Measurements from ENCODE around the gene IL4R. TPM values are rescaled to one million over a fixed set of nuclear protein-coding genes. Genes with fewer than 3 reads are reported as not detected.

Gene IL4R
- total and polyA plus RNA-seq, 10 of the 15 experiments (the other 5 are each of a cell fraction or from before 2014, with no cell fraction given): 2.6 to 70.4 (median 36.6) TPM

- TF ChIP-seq ATF2 (IDR thresholded peaks at IDR 0.05; ENCODE audit: low read length): peak; percentile 76
- TF ChIP-seq CHD4 (IDR thresholded peaks at IDR 0.05): no peak
- peak; percentile 89 for TF ChIP-seq CREM (IDR thresholded peaks at IDR 0.05; ENCODE audit: low read depth)
- TF ChIP-seq MYB (IDR thresholded peaks at IDR 0.05; ENCODE audit: borderline replicate concordance, low read depth, low read length): no peak
- TF ChIP-seq BHLHE40 (IDR thresholded peaks at IDR 0.05; ENCODE audit: borderline replicate concordance in 1 of 2, low read depth in 2 of 2, low read length in 1 of 2): 0 out of 4 replicates have a peak, but pooled peaks of 1 of the 2 experiments have one; percentile 1
- peak; percentile 32; the same call in 1 of the 2 replicates for TF ChIP-seq TCF7 (IDR thresholded peaks at IDR 0.05; ENCODE audit: borderline replicate concordance)
- peak; percentile 99 for TF ChIP-seq RUNX3 (IDR thresholded peaks at IDR 0.05; ENCODE audit: low read length)
- TF ChIP-seq NFYB (IDR thresholded peaks at IDR 0.05; ENCODE audit: insufficient read depth, low read depth, low read length): no peak
- TF ChIP-seq ZBED1 (IDR thresholded peaks at IDR 0.05; ENCODE audit: borderline replicate concordance): peak; percentile 77
- peak; percentile 95 for TF ChIP-seq TCF3 (IDR thresholded peaks at IDR 0.05; ENCODE audit: borderline replicate concordance, insufficient read depth, low read depth, low read length)
- TF ChIP-seq CEBPZ (IDR thresholded peaks at IDR 0.05; ENCODE audit: low read depth, low read length): no peak
- TF ChIP-seq POLR2AphosphoS2 (IDR thresholded peaks at IDR 0.05; ENCODE audit: low read depth, low read length): no peak
- no peak for TF ChIP-seq SMC3 (IDR thresholded peaks at IDR 0.05; ENCODE audit: borderline replicate concordance, low read length)
- TF ChIP-seq, protein P1, sequence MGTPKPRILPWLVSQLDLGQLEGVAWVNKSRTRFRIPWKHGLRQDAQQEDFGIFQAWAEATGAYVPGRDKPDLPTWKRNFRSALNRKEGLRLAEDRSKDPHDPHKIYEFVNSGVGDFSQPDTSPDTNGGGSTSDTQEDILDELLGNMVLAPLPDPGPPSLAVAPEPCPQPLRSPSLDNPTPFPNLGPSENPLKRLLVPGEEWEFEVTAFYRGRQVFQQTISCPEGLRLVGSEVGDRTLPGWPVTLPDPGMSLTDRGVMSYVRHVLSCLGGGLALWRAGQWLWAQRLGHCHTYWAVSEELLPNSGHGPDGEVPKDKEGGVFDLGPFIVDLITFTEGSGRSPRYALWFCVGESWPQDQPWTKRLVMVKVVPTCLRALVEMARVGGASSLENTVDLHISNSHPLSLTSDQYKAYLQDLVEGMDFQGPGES (IDR thresholded peaks at IDR 0.05): no peak
- TF ChIP-seq POU2F2 (IDR thresholded peaks at IDR 0.05; ENCODE audit: borderline replicate concordance, low read depth, low read length): peak; percentile 68; the same call in 1 of the 3 replicates
- peak; percentile 82; the same call in 1 of the 2 replicates for TF ChIP-seq CBX5 (IDR thresholded peaks at IDR 0.05; ENCODE audit: low read depth)
- TF ChIP-seq, protein P2, sequence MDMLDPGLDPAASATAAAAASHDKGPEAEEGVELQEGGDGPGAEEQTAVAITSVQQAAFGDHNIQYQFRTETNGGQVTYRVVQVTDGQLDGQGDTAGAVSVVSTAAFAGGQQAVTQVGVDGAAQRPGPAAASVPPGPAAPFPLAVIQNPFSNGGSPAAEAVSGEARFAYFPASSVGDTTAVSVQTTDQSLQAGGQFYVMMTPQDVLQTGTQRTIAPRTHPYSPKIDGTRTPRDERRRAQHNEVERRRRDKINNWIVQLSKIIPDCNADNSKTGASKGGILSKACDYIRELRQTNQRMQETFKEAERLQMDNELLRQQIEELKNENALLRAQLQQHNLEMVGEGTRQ (IDR thresholded peaks at IDR 0.05; ENCODE audit: borderline replicate concordance, low read depth, low read length): no peak
- TF ChIP-seq SKIL (IDR thresholded peaks at IDR 0.05; ENCODE audit: low read depth, poor library complexity, severe bottlenecking): peak; percentile 89
- peak; percentile 86; the same call in 1 of the 2 replicates for TF ChIP-seq FOXM1 (IDR thresholded peaks at IDR 0.05; ENCODE audit: low read depth, low read length)
Observed at GRCh38 chr16:27389272-27389961, 75.6 kb downstream of the IL4R start (continued).
